Measurements from ENCODE around the gene TEX26.
"Not testable (repeated sequence)": the region's sequence is repeated elsewhere in the genome, so short reads cannot be mapped to it uniquely, and the experiment has no call there.

TEX26 gene

GRCh38 chr13:30918662-30919405 lies 13.6 kb upstream of the TEX26 start:
- no peak for DNase-seq (ENCODE audit: low spot score)
- no peak overlapping the region for H3K4me3 ChIP-seq
- TF ChIP-seq CTCF (IDR thresholded peaks at IDR 0.05): no peak
- H3K27ac ChIP-seq: no peak overlapping the region

GRCh38 chr13:30920162-30920909 lies 12.1 kb upstream of the TEX26 start:
- no peak overlapping the region for H3K27ac ChIP-seq
- no peak for TF ChIP-seq CTCF (IDR thresholded peaks at IDR 0.05)
- H3K4me3 ChIP-seq: no peak overlapping the region
- DNase-seq (ENCODE audit: low spot score): no peak

- TF ChIP-seq CTCF (IDR thresholded peaks at IDR 0.05): no peak
- H3K4me3 ChIP-seq: no peak overlapping the region
- no peak overlapping the region for H3K27ac ChIP-seq
- no peak for DNase-seq (ENCODE audit: low spot score)
Measured at GRCh38 chr13:30923418-30923817, 9.0 kb upstream of the TEX26 start.

GRCh38 chr13:30924721-30925120 lies 7.7 kb upstream of the TEX26 start:
- no peak overlapping the region for H3K27ac ChIP-seq
- TF ChIP-seq CTCF (IDR thresholded peaks at IDR 0.05): no peak
- DNase-seq (ENCODE audit: low spot score): no peak
- H3K4me3 ChIP-seq: no peak overlapping the region

- H3K27ac ChIP-seq: no peak overlapping the region
- no peak overlapping the region for H3K4me3 ChIP-seq
- no peak for TF ChIP-seq CTCF (IDR thresholded peaks at IDR 0.05)
- no peak for DNase-seq (ENCODE audit: low spot score)
Measured at GRCh38 chr13:30925429-30925828, 7.0 kb upstream of the TEX26 start.

- no peak for DNase-seq (ENCODE audit: low spot score)
- no peak overlapping the region for H3K27ac ChIP-seq
- no peak for TF ChIP-seq CTCF (IDR thresholded peaks at IDR 0.05)
- no peak overlapping the region for H3K4me3 ChIP-seq
Measured at GRCh38 chr13:30926781-30927180, 5.7 kb upstream of the TEX26 start.

GRCh38 chr13:30927188-30927587 lies 5.3 kb upstream of the TEX26 start:
- DNase-seq (ENCODE audit: low spot score); H3K27ac ChIP-seq; H3K4me3 ChIP-seq: not testable (repeated sequence)
